Measurements from ENCODE around the gene SPNS1.
"Not testable (repeated sequence)": the region's sequence is repeated elsewhere in the genome, so short reads cannot be mapped to it uniquely, and the experiment has no call there.

Gene SPNS1

GRCh38 chr16:28974437-28975157 is at the start of gene SPNS1:
Gene SPNS1, plus strand, starts transcription at chr16:28974778. Its CDS starts 374 bp downstream, at chr16:28975152.
- peak within 1 kb of the TSS; percentile 97 for H3K27ac Mint-ChIP-seq (ENCODE audit: low read depth)
- no peaks in the 10 kb centered on the region for H3K27me3 Mint-ChIP-seq
- H3K36me3 Mint-ChIP-seq (ENCODE audit: insufficient read depth): peaks cover 19% of the 10 kb centered on the region
- H3K9me3 Mint-ChIP-seq: no peaks in the 10 kb centered on the region
- H3K4me1 Mint-ChIP-seq: peaks cover 39% of the 10 kb centered on the region
- ATAC-seq (replicated peaks; ENCODE audit: extremely low read depth, poor library complexity, severe bottlenecking) (peak; percentile 91), DNase-seq (ENCODE audit: low spot score in 2 of 2) (peak; percentile 80)
- H3K4me3 Mint-ChIP-seq: peak within 1 kb of the TSS; percentile 92

- Mint-ChIP-seq H3K27ac (ENCODE audit: low read depth) (peak overlapping the region; percentile 95), H3K9me3 (no peaks in the 10 kb centered on the region), H3K36me3 (ENCODE audit: insufficient read depth) (peaks cover 18% of the 10 kb centered on the region), H3K27me3 (no peaks in the 10 kb centered on the region), H3K4me3 (peak overlapping the region; percentile 94), H3K4me1 (peaks cover 27% of the 10 kb centered on the region)
- peak; percentile 73 to 83 for DNase-seq (ENCODE audit: low spot score in 2 of 2)
- ATAC-seq (replicated peaks; ENCODE audit: extremely low read depth, poor library complexity, severe bottlenecking): peak; percentile 80
These were observed 49.0 kb upstream of the SPNS1 start for GRCh38 chr16:28925386-28926228.

GRCh38 chr16:28926284-28926683 is 48.3 kb upstream of the SPNS1 start:
- Mint-ChIP-seq H3K4me1 (peaks cover 29% of the 10 kb centered on the region), H3K4me3 (peak overlapping the region; percentile 94), H3K27ac (ENCODE audit: low read depth) (peak overlapping the region; percentile 95), H3K36me3 (ENCODE audit: insufficient read depth) (peaks cover 14% of the 10 kb centered on the region)
- H3K27me3 Mint-ChIP-seq; DNase-seq (ENCODE audit: low spot score in 2 of 2); ATAC-seq (replicated peaks; ENCODE audit: extremely low read depth, poor library complexity, severe bottlenecking); H3K9me3 Mint-ChIP-seq: not testable (repeated sequence)

- ATAC-seq (replicated peaks; ENCODE audit: extremely low read depth, poor library complexity, severe bottlenecking): no peak
- no peak overlapping the region for H3K27ac Mint-ChIP-seq (ENCODE audit: low read depth)
- peaks cover 14% of the 10 kb centered on the region for H3K36me3 Mint-ChIP-seq (ENCODE audit: insufficient read depth)
These were observed 46.8 kb upstream of the SPNS1 start for GRCh38 chr16:28927815-28928214.

GRCh38 chr16:28930203-28930602 is 44.4 kb upstream of the SPNS1 start:
- DNase-seq (ENCODE audit: low spot score in 2 of 2) (no peak), ATAC-seq (replicated peaks; ENCODE audit: extremely low read depth, poor library complexity, severe bottlenecking) (no peak)
- peaks cover 25% of the 10 kb centered on the region for H3K4me1 Mint-ChIP-seq
- H3K36me3 Mint-ChIP-seq (ENCODE audit: insufficient read depth): peaks cover 9% of the 10 kb centered on the region
- no peaks in the 10 kb centered on the region for H3K9me3 Mint-ChIP-seq
- H3K27ac Mint-ChIP-seq (ENCODE audit: low read depth): peak overlapping the region; percentile 90
- no peak overlapping the region for H3K4me3 Mint-ChIP-seq
- H3K27me3 Mint-ChIP-seq: no peaks in the 10 kb centered on the region

More at GRCh38 chr16:28927815-28928214, 46.8 kb upstream of the SPNS1 start:
- H3K9me3 Mint-ChIP-seq: no peaks in the 10 kb centered on the region
- no peaks in the 10 kb centered on the region for H3K27me3 Mint-ChIP-seq
- peaks cover 32% of the 10 kb centered on the region for H3K4me1 Mint-ChIP-seq
- no peak overlapping the region for H3K4me3 Mint-ChIP-seq
- DNase-seq (ENCODE audit: low spot score in 2 of 2): no peak

- peaks cover 9% of the 10 kb centered on the region for H3K36me3 Mint-ChIP-seq (ENCODE audit: insufficient read depth)
- peaks cover 23% of the 10 kb centered on the region for H3K4me1 Mint-ChIP-seq
- H3K4me3 Mint-ChIP-seq: no peak overlapping the region
- ATAC-seq (replicated peaks; ENCODE audit: extremely low read depth, poor library complexity, severe bottlenecking) (no peak), DNase-seq (ENCODE audit: low spot score in 2 of 2) (no peak)
- peak overlapping the region; percentile 90 for H3K27ac Mint-ChIP-seq (ENCODE audit: low read depth)
- no peaks in the 10 kb centered on the region for H3K27me3 Mint-ChIP-seq
- no peaks in the 10 kb centered on the region for H3K9me3 Mint-ChIP-seq
These were observed 43.9 kb upstream of the SPNS1 start for GRCh38 chr16:28930652-28931051.

- peak within 1 kb of the TSS; percentile 90 for H3K27ac Mint-ChIP-seq (ENCODE audit: low read depth)
- ATAC-seq (replicated peaks; ENCODE audit: extremely low read depth, poor library complexity, severe bottlenecking) (no peak), DNase-seq (ENCODE audit: low spot score in 2 of 2) (no peak)
- H3K9me3 Mint-ChIP-seq: no peaks in the 10 kb centered on the region
- no peak within 1 kb of the TSS for H3K4me3 Mint-ChIP-seq
- peaks cover 8% of the 10 kb centered on the region for H3K36me3 Mint-ChIP-seq (ENCODE audit: insufficient read depth)
- H3K4me1 Mint-ChIP-seq: peaks cover 27% of the 10 kb centered on the region
- H3K27me3 Mint-ChIP-seq: no peaks in the 10 kb centered on the region
These were observed 42.8 kb upstream of the SPNS1 start, which contains the start of gene CD19 for GRCh38 chr16:28931801-28932225. Gene CD19, plus strand, starts transcription at chr16:28931971. Its CDS starts 30 bp downstream, at chr16:28932001.

- ATAC-seq (replicated peaks; ENCODE audit: extremely low read depth, poor library complexity, severe bottlenecking): no peak
- H3K9me3 Mint-ChIP-seq: no peaks in the 10 kb centered on the region
- no peak overlapping the region for H3K27ac Mint-ChIP-seq (ENCODE audit: low read depth)
- peaks cover 27% of the 10 kb centered on the region for H3K4me1 Mint-ChIP-seq
- H3K27me3 Mint-ChIP-seq: no peaks in the 10 kb centered on the region
- no peak for DNase-seq (ENCODE audit: low spot score in 2 of 2)
- H3K36me3 Mint-ChIP-seq (ENCODE audit: insufficient read depth): peaks cover 9% of the 10 kb centered on the region
- H3K4me3 Mint-ChIP-seq: no peak overlapping the region
These were observed 42.0 kb upstream of the SPNS1 start for GRCh38 chr16:28932339-28933141.

GRCh38 chr16:28933171-28933570 is 41.4 kb upstream of the SPNS1 start:
- Mint-ChIP-seq H3K4me3 (no peak overlapping the region), H3K36me3 (ENCODE audit: insufficient read depth) (peaks cover 9% of the 10 kb centered on the region), H3K27me3 (no peaks in the 10 kb centered on the region), H3K4me1 (peaks cover 27% of the 10 kb centered on the region), H3K9me3 (no peaks in the 10 kb centered on the region), H3K27ac (ENCODE audit: low read depth) (no peak overlapping the region)
- ATAC-seq (replicated peaks; ENCODE audit: extremely low read depth, poor library complexity, severe bottlenecking): no peak
- no peak for DNase-seq (ENCODE audit: low spot score in 2 of 2)

- Mint-ChIP-seq H3K4me1 (peaks cover 24% of the 10 kb centered on the region), H3K27ac (ENCODE audit: low read depth) (no peak overlapping the region), H3K4me3 (no peak overlapping the region), H3K36me3 (ENCODE audit: insufficient read depth) (peaks cover 9% of the 10 kb centered on the region), H3K9me3 (no peaks in the 10 kb centered on the region), H3K27me3 (no peaks in the 10 kb centered on the region)
- ATAC-seq (replicated peaks; ENCODE audit: extremely low read depth, poor library complexity, severe bottlenecking): no peak
- DNase-seq (ENCODE audit: low spot score in 2 of 2): no peak
These were observed 39.2 kb upstream of the SPNS1 start for GRCh38 chr16:28935346-28935745.

GRCh38 chr16:28935924-28936783 is 38.4 kb upstream of the SPNS1 start:
- Mint-ChIP-seq H3K4me3 (peak overlapping the region; percentile 55), H3K4me1 (peaks cover 16% of the 10 kb centered on the region), H3K9me3 (no peaks in the 10 kb centered on the region), H3K27me3 (no peaks in the 10 kb centered on the region), H3K36me3 (ENCODE audit: insufficient read depth) (peaks cover 9% of the 10 kb centered on the region), H3K27ac (ENCODE audit: low read depth) (peak overlapping the region; percentile 52)
- DNase-seq (ENCODE audit: low spot score in 2 of 2) (peak; percentile 71 to 75), ATAC-seq (replicated peaks; ENCODE audit: extremely low read depth, poor library complexity, severe bottlenecking) (peak; percentile 97)
